GM10266 (cell line): ENCODE results near the gene PTGDR2.

Experiments used
- DNase-seq: peaks from one replicate; pipeline ENCODE4 v3.0.0; 2012; ENCODE audit errors: extremely low spot score
- TF ChIP-seq, protein P1 (sequence below): IDR thresholded peaks from 2 replicates; pipeline ENCODE4 v1.5.1; 2012; ENCODE audit warnings: mild to moderate bottlenecking, low read depth; ENCODE audit not compliant: control insufficient read depth, insufficient read depth; ENCODE audit errors: missing control alignments

PTGDR2 gene

DNA sequence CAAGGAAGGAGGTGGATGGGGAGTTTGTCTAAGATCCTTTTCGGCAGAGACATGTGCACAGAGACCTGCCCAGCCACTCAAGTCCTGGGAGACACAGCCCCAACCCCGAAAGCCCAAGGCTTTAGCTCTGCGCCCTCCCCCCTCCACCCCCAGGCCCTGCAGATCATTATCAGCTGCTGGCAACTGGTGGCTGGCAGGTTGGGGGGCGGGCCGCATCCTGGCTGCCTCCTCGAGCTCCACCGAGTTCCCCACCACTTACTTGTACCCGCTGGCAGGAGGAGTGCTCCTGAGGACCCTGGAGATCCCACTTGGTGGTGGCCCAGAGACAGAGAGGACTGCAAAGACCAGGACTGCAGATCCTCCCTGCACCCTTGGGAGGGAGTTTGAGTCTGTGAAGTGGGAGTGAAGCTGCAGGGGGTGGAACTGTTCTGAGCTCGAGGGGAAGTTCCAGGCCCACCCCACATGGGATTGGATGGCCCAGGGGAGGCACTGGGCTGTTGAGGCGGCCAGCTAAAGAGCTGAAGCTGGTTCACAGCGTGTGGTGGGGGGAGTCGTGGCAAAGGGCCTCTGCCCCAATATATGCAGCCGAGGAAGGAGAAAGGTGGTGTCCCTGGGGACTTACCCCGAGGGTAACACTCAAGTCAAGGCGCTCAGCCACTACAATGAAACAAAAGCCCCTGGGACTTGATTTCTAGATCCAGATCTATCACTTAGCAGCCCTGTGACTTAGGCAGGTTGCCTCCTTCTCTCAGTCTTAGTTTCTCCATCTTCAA, 33.7 kb downstream of the PTGDR2 start:
- TF ChIP-seq, protein P1, sequence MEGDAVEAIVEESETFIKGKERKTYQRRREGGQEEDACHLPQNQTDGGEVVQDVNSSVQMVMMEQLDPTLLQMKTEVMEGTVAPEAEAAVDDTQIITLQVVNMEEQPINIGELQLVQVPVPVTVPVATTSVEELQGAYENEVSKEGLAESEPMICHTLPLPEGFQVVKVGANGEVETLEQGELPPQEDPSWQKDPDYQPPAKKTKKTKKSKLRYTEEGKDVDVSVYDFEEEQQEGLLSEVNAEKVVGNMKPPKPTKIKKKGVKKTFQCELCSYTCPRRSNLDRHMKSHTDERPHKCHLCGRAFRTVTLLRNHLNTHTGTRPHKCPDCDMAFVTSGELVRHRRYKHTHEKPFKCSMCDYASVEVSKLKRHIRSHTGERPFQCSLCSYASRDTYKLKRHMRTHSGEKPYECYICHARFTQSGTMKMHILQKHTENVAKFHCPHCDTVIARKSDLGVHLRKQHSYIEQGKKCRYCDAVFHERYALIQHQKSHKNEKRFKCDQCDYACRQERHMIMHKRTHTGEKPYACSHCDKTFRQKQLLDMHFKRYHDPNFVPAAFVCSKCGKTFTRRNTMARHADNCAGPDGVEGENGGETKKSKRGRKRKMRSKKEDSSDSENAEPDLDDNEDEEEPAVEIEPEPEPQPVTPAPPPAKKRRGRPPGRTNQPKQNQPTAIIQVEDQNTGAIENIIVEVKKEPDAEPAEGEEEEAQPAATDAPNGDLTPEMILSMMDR = no peak
- DNase-seq = peak; percentile 45

DNA sequence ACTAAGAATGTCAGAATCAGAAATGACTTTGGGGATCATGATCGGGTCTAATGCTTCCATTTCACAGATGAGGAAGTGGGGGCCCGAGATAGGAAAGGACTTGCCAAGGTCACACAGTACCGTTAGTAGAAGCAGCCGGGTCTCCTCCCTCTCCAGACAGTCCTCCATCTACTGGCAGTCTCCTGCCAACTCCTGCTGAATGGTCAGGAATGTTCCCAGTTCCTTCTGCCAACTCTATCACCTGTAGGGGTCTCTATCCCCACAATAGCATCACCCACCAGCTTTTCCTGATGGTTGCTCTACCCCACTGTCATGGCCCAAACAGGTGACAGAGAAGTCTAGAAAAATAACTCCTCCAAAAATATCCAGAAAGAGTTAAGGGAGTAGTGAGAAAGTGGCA, 37.7 kb downstream of the PTGDR2 start:
- TF ChIP-seq, protein P1 = no peak
- no peak for DNase-seq

DNA sequence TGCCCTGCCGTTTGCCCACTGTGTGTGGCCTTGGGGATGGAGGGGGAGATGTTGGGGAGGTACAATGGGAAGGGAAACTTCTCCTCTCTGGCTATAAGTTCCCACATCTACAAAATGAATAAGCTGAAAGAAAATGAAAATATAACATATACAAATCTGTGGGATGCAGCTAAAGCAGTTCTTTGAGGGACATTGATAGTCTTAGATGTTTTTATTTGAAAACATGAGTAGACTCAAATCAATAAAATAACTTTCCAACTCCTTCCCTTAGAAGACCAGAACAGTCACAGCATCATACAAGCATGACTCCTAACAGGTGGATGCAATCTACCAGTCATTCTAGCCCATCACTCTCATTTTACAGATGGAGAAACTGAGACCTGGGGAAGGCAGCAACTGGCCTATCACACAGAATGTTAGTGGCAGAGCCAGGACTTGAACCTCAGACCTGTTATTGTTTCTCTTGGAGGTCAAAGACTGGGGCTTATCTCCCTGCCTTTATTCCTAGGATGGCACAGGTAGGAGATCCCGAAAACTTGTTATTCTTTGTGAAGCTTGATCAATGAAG, 39.1 kb downstream of the PTGDR2 start:
- TF ChIP-seq, protein P1 = no peak

DNA sequence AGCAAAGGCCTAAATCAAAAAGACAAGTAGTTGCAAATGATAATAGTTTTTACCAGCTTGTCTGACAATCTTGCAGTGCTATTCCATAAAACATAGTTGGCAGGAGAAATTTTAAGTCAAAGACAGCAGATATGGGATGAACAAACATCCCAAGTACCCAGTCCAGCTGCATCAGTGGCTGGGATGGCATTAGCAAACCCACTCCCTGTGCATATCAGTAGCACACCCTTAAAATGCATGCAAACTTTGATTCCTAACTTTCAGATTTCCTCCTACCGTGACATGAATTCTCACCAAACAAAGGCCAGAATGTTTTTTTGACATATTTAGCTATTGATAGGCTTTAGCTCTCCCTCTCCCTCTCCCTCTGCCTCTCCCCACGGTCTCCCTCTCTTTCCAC, 41.6 kb downstream of the PTGDR2 start:
- TF ChIP-seq, protein P1 = no peak

More for the DNA sequence above, 39.1 kb downstream of the PTGDR2 start:
- no peak for DNase-seq

DNA sequence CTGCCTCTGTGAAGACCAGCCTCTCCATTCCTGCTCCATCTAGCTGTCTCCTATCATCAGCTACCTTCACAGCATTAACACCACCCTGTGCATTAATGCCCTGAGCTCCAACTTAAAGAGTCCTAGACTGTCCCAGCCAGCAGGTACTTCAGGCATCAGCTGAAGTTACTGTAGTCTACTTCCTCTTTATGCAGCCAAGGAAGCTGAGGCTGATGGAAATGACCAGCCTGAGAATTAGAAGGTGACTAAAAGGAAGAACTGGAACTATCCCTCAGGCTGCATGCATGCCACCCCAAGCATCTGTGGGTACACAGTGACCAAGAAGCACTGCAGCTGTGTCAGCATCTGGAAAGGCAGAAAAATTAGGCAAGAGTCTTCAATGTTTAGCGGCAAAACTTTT, 42.4 kb downstream of the PTGDR2 start:
- TF ChIP-seq, protein P1 = no peak
- no peak for DNase-seq

More for the DNA sequence above, 41.6 kb downstream of the PTGDR2 start:
- DNase-seq = no peak

DNA sequence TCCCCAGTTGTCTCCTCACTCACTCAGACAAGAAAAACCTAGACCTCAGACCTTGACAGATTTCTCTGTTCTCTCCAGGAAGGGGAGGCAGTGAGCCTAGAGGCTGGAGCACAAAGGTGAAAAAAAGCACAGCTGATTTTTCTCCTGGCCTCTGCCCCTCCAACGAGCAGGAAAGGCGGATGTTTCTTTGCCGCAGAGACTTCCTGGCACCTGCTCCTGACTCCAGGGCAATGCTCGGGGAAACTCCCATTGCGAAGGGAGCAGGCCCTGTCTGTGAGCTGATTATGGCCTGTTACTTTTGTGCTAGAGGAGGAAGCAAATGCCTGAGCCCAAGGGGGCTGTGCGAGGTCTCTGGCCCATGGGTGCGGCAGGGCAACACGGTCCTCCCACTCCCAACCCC, 45.2 kb downstream of the PTGDR2 start:
- no peak for DNase-seq
- TF ChIP-seq, protein P1 = no peak

DNA sequence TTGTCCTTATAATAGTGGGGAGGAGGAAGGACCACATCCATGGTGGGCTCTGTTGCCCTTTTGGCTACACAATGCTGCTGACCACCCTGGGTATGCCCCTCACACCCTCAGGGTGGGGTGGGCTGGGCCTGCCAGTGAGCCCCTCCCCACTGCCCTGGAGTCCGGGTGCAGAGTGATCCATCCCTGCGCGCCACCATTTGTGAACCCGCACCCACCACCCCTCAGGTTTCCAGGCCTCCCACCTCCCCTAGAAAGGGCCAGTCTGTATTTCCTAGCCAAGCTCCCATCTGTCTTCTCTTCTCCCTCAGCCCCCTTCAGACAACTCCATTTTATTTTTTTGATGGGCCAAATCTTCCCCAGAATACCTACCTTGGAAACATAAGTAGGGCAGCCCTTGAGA, 45.6 kb downstream of the PTGDR2 start:
- TF ChIP-seq, protein P1 = no peak
- DNase-seq = no peak
